Measurements from ENCODE around the gene FAM50A.
A peak's percentile ranks its signal among the peaks of the same experiment; 100 is the strongest.

FAM50A gene

DNA sequence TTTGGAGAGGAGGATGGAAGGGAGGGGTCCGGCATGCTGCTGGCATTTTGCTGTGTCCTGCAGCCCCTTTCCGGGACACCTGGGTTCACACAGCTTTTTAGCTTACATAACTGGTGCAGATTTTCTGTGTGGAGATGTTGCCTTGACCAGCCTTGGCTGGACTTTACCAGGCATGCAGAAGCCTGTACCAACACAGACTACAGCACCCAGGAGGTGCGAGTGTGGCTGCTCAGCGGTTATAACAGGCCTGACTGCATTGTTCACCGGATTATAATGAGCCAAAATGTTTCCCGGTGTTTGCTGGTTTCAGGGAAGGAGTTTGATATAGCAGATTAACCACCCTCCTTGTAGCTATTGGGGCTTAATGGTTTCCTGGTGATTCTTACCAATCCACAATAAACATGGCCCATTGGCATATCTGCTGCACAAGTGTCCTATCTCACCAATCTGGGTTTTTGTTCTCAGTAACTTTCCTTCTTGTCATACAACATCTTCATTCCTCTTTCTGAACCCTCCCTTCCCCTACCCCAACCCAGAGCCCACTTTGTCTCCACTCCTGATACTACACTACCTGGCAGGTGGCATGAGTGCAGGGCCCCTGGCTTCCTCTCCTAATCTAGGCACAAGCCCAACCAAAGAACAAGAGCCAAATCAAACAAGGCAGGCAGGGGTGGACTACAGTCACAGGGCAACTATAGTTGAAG is 41.9 kb upstream of the FAM50A start:
- Histone ChIP-seq H3K4me1 (ENCODE audit: insufficient read depth, low read length) (peaks cover 13% of the 10 kb centered on the region), H3K27ac (ENCODE audit: low read depth, low read length) (no peak overlapping the region), H3K36me3 (ENCODE audit: insufficient read depth, low read length) (peaks cover 13% of the 10 kb centered on the region), H3K27me3 (ENCODE audit: control insufficient read depth in 1 of 2, insufficient read depth in 2 of 2, low read length in 2 of 2) (peaks cover 0 to 8% of the 10 kb centered on the region in 2 donors), H3K4me3 (ENCODE audit: low read depth in 1 of 2, low read length in 2 of 2) (no peak overlapping the region), H3K9me3 (ENCODE audit: low read length) (no peaks in the 10 kb centered on the region), H3K9ac (ENCODE audit: low read length) (no peak overlapping the region)

GRCh38 chrX:154402622-154403127 is 41.3 kb upstream of the FAM50A start:
- Histone ChIP-seq H3K9me3 (ENCODE audit: low read length) (no peaks in the 10 kb centered on the region), H3K36me3 (ENCODE audit: insufficient read depth, low read length) (peaks cover 13% of the 10 kb centered on the region), H3K9ac (ENCODE audit: low read length) (no peak overlapping the region), H3K27ac (ENCODE audit: low read depth, low read length) (no peak overlapping the region), H3K27me3 (ENCODE audit: control insufficient read depth in 1 of 2, insufficient read depth in 2 of 2, low read length in 2 of 2) (peaks cover 0 to 8% of the 10 kb centered on the region in 2 donors), H3K4me1 (ENCODE audit: insufficient read depth, low read length) (peaks cover 13% of the 10 kb centered on the region), H3K4me3 (ENCODE audit: low read depth in 1 of 2, low read length in 2 of 2) (no peak overlapping the region)

GRCh38 chrX:154403192-154403591 is 40.7 kb upstream of the FAM50A start:
- Histone ChIP-seq H3K9ac (ENCODE audit: low read length) (no peak overlapping the region), H3K27ac (ENCODE audit: low read depth, low read length) (no peak overlapping the region), H3K9me3 (ENCODE audit: low read length) (no peaks in the 10 kb centered on the region), H3K27me3 (ENCODE audit: control insufficient read depth in 1 of 2, insufficient read depth in 2 of 2, low read length in 2 of 2) (peaks cover 0 to 8% of the 10 kb centered on the region in 2 donors), H3K4me1 (ENCODE audit: insufficient read depth, low read length) (peaks cover 13% of the 10 kb centered on the region), H3K36me3 (ENCODE audit: insufficient read depth, low read length) (peaks cover 13% of the 10 kb centered on the region), H3K4me3 (ENCODE audit: low read depth in 1 of 2, low read length in 2 of 2) (no peak overlapping the region)

GRCh38 chrX:154403858-154404257 is 40.1 kb upstream of the FAM50A start:
- peaks cover 13% of the 10 kb centered on the region for H3K36me3 ChIP-seq (ENCODE audit: insufficient read depth, low read length)
- H3K9me3 ChIP-seq (ENCODE audit: low read length) = no peaks in the 10 kb centered on the region
- no peak overlapping the region for H3K27ac ChIP-seq (ENCODE audit: low read depth, low read length)
- H3K27me3 ChIP-seq (ENCODE audit: control insufficient read depth in 1 of 2, insufficient read depth in 2 of 2, low read length in 2 of 2) = peaks cover 0 to 5% of the 10 kb centered on the region in 2 donors
- H3K9ac ChIP-seq (ENCODE audit: low read length) = no peak overlapping the region
- peaks cover 13% of the 10 kb centered on the region for H3K4me1 ChIP-seq (ENCODE audit: insufficient read depth, low read length)
- H3K4me3 ChIP-seq (ENCODE audit: low read depth in 1 of 2, low read length in 2 of 2) = no peak overlapping the region

DNA sequence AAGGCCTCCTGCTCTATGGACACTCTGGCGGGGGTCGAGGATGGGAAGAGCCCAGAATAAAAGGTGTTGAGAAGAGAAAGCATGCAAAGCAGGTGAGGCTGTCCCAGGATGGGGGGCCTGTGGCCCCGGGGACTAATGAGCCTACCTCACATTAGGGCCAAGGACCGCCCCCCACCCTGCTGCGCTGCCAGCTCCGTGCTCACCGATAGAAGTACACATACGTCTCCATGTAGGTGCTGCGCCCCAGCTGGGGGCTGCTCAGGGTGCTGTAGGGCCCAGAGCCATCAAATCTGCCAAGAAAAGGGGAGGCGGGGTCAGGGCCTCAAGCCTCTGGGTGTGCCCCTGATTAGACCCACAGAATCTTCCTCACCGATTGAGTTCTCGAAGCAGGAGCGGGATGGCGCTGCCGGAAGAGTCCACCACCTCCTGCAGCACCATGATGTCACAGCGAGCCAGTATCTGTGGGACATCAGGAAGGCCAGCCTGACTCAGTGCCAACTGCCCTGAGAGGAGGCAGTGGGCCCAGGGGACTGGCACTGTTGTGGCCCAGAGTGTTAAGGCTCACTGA is 39.2 kb upstream of the FAM50A start:
- H3K36me3 ChIP-seq (ENCODE audit: insufficient read depth, low read length) = peaks cover 5% of the 10 kb centered on the region
- H3K27ac ChIP-seq (ENCODE audit: low read depth, low read length) = no peak overlapping the region
- H3K9me3 ChIP-seq (ENCODE audit: low read length) = no peaks in the 10 kb centered on the region
- no peak overlapping the region for H3K4me3 ChIP-seq (ENCODE audit: low read depth in 1 of 2, low read length in 2 of 2)
- peaks cover 0 to 5% of the 10 kb centered on the region in 2 donors for H3K27me3 ChIP-seq (ENCODE audit: control insufficient read depth in 1 of 2, insufficient read depth in 2 of 2, low read length in 2 of 2)
- H3K9ac ChIP-seq (ENCODE audit: low read length) = no peak overlapping the region
- H3K4me1 ChIP-seq (ENCODE audit: insufficient read depth, low read length) = peaks cover 6% of the 10 kb centered on the region

- Histone ChIP-seq H3K9ac (ENCODE audit: low read length) (no peak overlapping the region), H3K4me1 (ENCODE audit: insufficient read depth, low read length) (peaks cover 11% of the 10 kb centered on the region), H3K36me3 (ENCODE audit: insufficient read depth, low read length) (no peaks in the 10 kb centered on the region), H3K4me3 (ENCODE audit: low read depth in 1 of 2, low read length in 2 of 2) (peak overlapping the region in 1 of 2 donors; percentile 18), H3K9me3 (ENCODE audit: low read length) (no peaks in the 10 kb centered on the region), H3K27ac (ENCODE audit: low read depth, low read length) (no peak overlapping the region), H3K27me3 (ENCODE audit: control insufficient read depth in 1 of 2, insufficient read depth in 2 of 2, low read length in 2 of 2) (peaks cover 0 to 11% of the 10 kb centered on the region in 2 donors)
These were observed 35.2 kb upstream of the FAM50A start for GRCh38 chrX:154408659-154409221.

GRCh38 chrX:154409222-154409871 is 34.6 kb upstream of the FAM50A start, which contains the start of gene DNASE1L1:
TSS of gene DNASE1L1 (minus strand) at chrX:154409254. CDS start at chrX:154405568, 3,686 bp downstream.
- Histone ChIP-seq H3K9ac (ENCODE audit: low read length) (no peak within 1 kb of the TSS), H3K27ac (ENCODE audit: low read depth, low read length) (no peak within 1 kb of the TSS), H3K27me3 (ENCODE audit: control insufficient read depth in 1 of 2, insufficient read depth in 2 of 2, low read length in 2 of 2) (peaks cover 0 to 9% of the 10 kb centered on the region in 2 donors), H3K4me1 (ENCODE audit: insufficient read depth, low read length) (peaks cover 11% of the 10 kb centered on the region), H3K36me3 (ENCODE audit: insufficient read depth, low read length) (no peaks in the 10 kb centered on the region), H3K4me3 (ENCODE audit: low read depth in 1 of 2, low read length in 2 of 2) (peak within 1 kb of the TSS in 1 of 2 donors; percentile 18), H3K9me3 (ENCODE audit: low read length) (no peaks in the 10 kb centered on the region)

GRCh38 chrX:154411981-154412340 is 32.0 kb upstream of the FAM50A start:
- peaks cover 11% of the 10 kb centered on the region for H3K4me1 ChIP-seq (ENCODE audit: insufficient read depth, low read length)
- H3K27ac ChIP-seq (ENCODE audit: low read depth, low read length) = peak overlapping the region; percentile 72
- no peaks in the 10 kb centered on the region for H3K36me3 ChIP-seq (ENCODE audit: insufficient read depth, low read length)
- H3K9ac ChIP-seq (ENCODE audit: low read length) = no peak overlapping the region
- H3K9me3 ChIP-seq (ENCODE audit: low read length) = no peaks in the 10 kb centered on the region
- peaks cover 0 to 6% of the 10 kb centered on the region in 2 donors for H3K27me3 ChIP-seq (ENCODE audit: control insufficient read depth in 1 of 2, insufficient read depth in 2 of 2, low read length in 2 of 2)
- peak overlapping the region; percentile 50 to 54 for H3K4me3 ChIP-seq (ENCODE audit: low read depth in 1 of 2, low read length in 2 of 2)

DNA sequence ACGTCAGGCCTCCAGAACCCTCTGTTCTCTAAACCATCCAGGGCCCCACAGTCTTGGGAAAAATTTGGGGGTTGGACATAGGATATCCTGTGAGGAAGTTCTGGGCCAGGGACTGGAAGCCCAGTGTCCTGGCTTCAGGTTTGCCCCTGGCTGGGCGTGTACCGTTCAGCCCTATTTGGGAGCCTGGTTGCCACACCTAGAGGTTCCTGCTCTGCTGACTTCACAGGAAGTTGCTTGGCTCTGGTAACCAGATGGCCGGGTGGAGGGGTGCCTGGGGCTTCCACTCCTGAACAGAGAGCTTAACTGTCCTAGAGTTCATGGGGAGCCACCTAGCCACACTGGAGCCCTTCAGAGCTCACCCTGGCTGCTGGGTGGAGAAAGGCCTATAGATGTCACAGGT is 31.5 kb upstream of the FAM50A start:
- no peaks in the 10 kb centered on the region for H3K9me3 ChIP-seq (ENCODE audit: low read length)
- H3K36me3 ChIP-seq (ENCODE audit: insufficient read depth, low read length) = no peaks in the 10 kb centered on the region
- peak overlapping the region in 1 of 2 donors; percentile 50 for H3K4me3 ChIP-seq (ENCODE audit: low read depth in 1 of 2, low read length in 2 of 2)
- H3K9ac ChIP-seq (ENCODE audit: low read length) = no peak overlapping the region
- H3K27me3 ChIP-seq (ENCODE audit: control insufficient read depth in 1 of 2, insufficient read depth in 2 of 2, low read length in 2 of 2) = peaks cover 0 to 6% of the 10 kb centered on the region in 2 donors
- H3K4me1 ChIP-seq (ENCODE audit: insufficient read depth, low read length) = peaks cover 11% of the 10 kb centered on the region
- H3K27ac ChIP-seq (ENCODE audit: low read depth, low read length) = peak overlapping the region; percentile 72

DNA sequence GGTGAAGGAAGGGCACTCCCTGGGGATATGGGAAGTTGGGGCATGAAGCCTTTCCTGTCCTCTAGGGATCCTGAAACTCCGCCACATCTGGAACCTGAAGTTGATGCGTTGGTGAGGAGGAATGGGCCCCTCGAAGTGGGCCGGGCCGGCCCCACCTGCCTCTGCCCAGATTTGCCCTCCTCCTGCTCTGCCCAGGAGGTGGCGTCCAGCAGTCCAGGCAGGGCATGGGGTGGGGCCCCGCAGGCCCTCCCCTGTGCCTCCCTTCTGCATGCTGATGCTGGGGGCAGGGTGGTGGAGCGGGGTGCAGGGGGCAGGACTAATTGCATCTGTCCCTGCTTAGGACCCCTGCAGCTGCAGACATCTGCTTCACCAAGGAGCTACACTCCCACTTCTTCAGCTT is 30.8 kb upstream of the FAM50A start:
- Histone ChIP-seq H3K9ac (ENCODE audit: low read length) (no peak overlapping the region), H3K36me3 (ENCODE audit: insufficient read depth, low read length) (no peaks in the 10 kb centered on the region), H3K4me1 (ENCODE audit: insufficient read depth, low read length) (peaks cover 11% of the 10 kb centered on the region), H3K4me3 (ENCODE audit: low read depth in 1 of 2, low read length in 2 of 2) (no peak overlapping the region), H3K9me3 (ENCODE audit: low read length) (no peaks in the 10 kb centered on the region), H3K27ac (ENCODE audit: low read depth, low read length) (no peak overlapping the region), H3K27me3 (ENCODE audit: control insufficient read depth in 1 of 2, insufficient read depth in 2 of 2, low read length in 2 of 2) (peaks cover 0 to 6% of the 10 kb centered on the region in 2 donors)

- H3K9ac ChIP-seq (ENCODE audit: low read length) = no peak overlapping the region
- no peaks in the 10 kb centered on the region for H3K9me3 ChIP-seq (ENCODE audit: low read length)
- H3K27me3 ChIP-seq (ENCODE audit: control insufficient read depth in 1 of 2, insufficient read depth in 2 of 2, low read length in 2 of 2) = peaks cover 0 to 6% of the 10 kb centered on the region in 2 donors
- H3K4me1 ChIP-seq (ENCODE audit: insufficient read depth, low read length) = peaks cover 10% of the 10 kb centered on the region
- H3K36me3 ChIP-seq (ENCODE audit: insufficient read depth, low read length) = no peaks in the 10 kb centered on the region
- H3K27ac ChIP-seq (ENCODE audit: low read depth, low read length) = no peak overlapping the region
- H3K4me3 ChIP-seq (ENCODE audit: low read depth in 1 of 2, low read length in 2 of 2) = no peak overlapping the region
These were observed 26.8 kb upstream of the FAM50A start for GRCh38 chrX:154417157-154417556.
